GM12878 (cell line): ENCODE measurements around the gene CYP1A2. TPM values are rescaled to one million over a fixed set of nuclear protein-coding genes. Genes with fewer than 3 reads are reported as not detected.

Experiments
- BCLAF1 ChIP-seq: fragments of 450-650 bp; IDR thresholded peaks from 2 replicates; pipeline ENCODE4 v1.6.1; 2017; ENCODE audit warnings: antibody characterized with exemption, mild to moderate bottlenecking, moderate library complexity
- CBFB ChIP-seq: IDR thresholded peaks from 2 replicates; pipeline ENCODE4 v1.6.1; 2016; ENCODE audit warnings: antibody characterized with exemption, low read depth
- CBX5 ChIP-seq: sonication (generic); IDR thresholded peaks from 2 replicates; pipeline ENCODE4 v1.6.1; 2016; ENCODE audit warnings: low read depth, moderate library complexity, mild to moderate bottlenecking, inconsistent platforms
- EP300 ChIP-seq, 2 experiments: fragments of 150-350 bp in 1 of 2; IDR thresholded peaks; 2 replicates each; pipeline ENCODE4 v1.6.1; 2011 to 2012; ENCODE audit warnings: low read depth in 2 of 2, low read length in 2 of 2, borderline replicate concordance in 1 of 2, improper control_type of control experiment in 1 of 2, inconsistent platforms in 1 of 2; ENCODE audit not compliant: control insufficient read depth in 1 of 2
- NKRF ChIP-seq: fragments of 450-650 bp; conservative IDR thresholded peaks from 2 replicates; pipeline ENCODE4 v1.6.1; 2017; ENCODE audit warnings: mild to moderate bottlenecking, moderate library complexity
- RELB ChIP-seq: fragments of 450-650 bp; IDR thresholded peaks from 2 replicates; pipeline ENCODE4 v1.6.1; 2017; ENCODE audit warnings: low read depth, mild to moderate bottlenecking, moderate library complexity
- SKIL ChIP-seq: fragments of 450-650 bp; IDR thresholded peaks from 2 replicates; pipeline ENCODE4 v1.6.1; 2017; ENCODE audit warnings: mild to moderate bottlenecking, low read depth, inconsistent platforms; ENCODE audit not compliant: poor library complexity, severe bottlenecking
- SMARCA5 ChIP-seq: fragments of 450-650 bp; IDR thresholded peaks from 2 replicates; pipeline ENCODE4 v1.6.1; 2017; ENCODE audit warnings: mild to moderate bottlenecking
- SPI1 ChIP-seq: IDR thresholded peaks from 2 replicates; pipeline ENCODE4 v1.6.1; 2011; ENCODE audit warnings: low read depth, mild to moderate bottlenecking, low read length, moderate library complexity, borderline replicate concordance; ENCODE audit not compliant: insufficient read depth
- ZNF687 ChIP-seq: fragments of 450-650 bp; IDR thresholded peaks from 2 replicates; pipeline ENCODE4 v1.6.1; 2017; ENCODE audit warnings: mild to moderate bottlenecking, moderate library complexity
- polyA plus RNA-seq, 11 experiments: library from polyadenylated mRNA; depleted of rRNA in 4 of 11; unstranded in 6 of 11; stranded (reverse) in 5 of 11; fragments of >200 nt; fragmentation: Nextera tagmentation in 4 of 11; fragmentation: Illumina TruSeq in 1 of 11; extraction: Ambion mirVana in 4 of 11; extraction: Trizol in 1 of 11; gene quantifications; 1 replicate in 1 of 11; 2 replicates in 10 of 11; pipeline versions ENCODE4 v1.2.1 to v1.2.3, GENCODE V29; 2011 to 2016; ENCODE audit warnings: inconsistent platforms in 2 of 11, missing spikeins in 2 of 11, low read depth in 1 of 11
- total RNA-seq, 4 experiments: library from RNA; depleted of rRNA in 3 of 4; stranded (reverse); fragments of >200 nt in 3 of 4; fragmentation: Illumina TruSeq in 1 of 4; extraction: Trizol in 1 of 4; gene quantifications; 2 replicates each; pipeline versions ENCODE4 v1.2.1 to v1.2.3, GENCODE V29; 2013 to 2021

The CYP1A2 gene
- total and polyA plus RNA-seq, 10 of the 15 experiments (the other 5 are each of a cell fraction or from before 2014, with no cell fraction given), result 0.03 to 0.09 (median 0.05) TPM; not detected in 7

- TF ChIP-seq CBX5 (no peak), SMARCA5 (no peak), ZNF687 (peak; percentile 82), CBFB (0 out of 2 replicates have a peak, but pooled peaks have one; percentile 16), SKIL (peak; percentile 79), RELB (peak; percentile 87), NKRF (peak; percentile 34; the same call in 1 of the 2 replicates), BCLAF1 (peak; percentile 67; the same call in 1 of the 2 replicates), SPI1 (peak; percentile 92), EP300 (IDR thresholded peaks at IDR 0.05; ENCODE audit: borderline replicate concordance in 1 of 2, control insufficient read depth in 1 of 2, low read depth in 2 of 2, low read length in 2 of 2) (peak; percentile 61 to 80; a peak in 3 of 4 replicates)
Observed at GRCh38 chr15:74776821-74777768, 28.4 kb downstream of the CYP1A2 start (continued).
